GM18505 (cell line): ENCODE results near the gene CCL1.

Experiments used
- ATAC-seq: cut with Tn5 transposase; IDR thresholded peaks from one replicate; pipeline ENCODE4 v1.9.1; 2021; ENCODE audit not compliant: unreplicated experiment
- POLR2A ChIP-seq: IDR thresholded peaks from 4 replicates; pipeline ENCODE4 v1.6.1; 2011; ENCODE audit warnings: borderline replicate concordance; ENCODE audit not compliant: insufficient read depth, insufficient read length; ENCODE audit errors: extremely low read depth

The CCL1 gene

GRCh38 chr17:34390649-34391048 lies 27.6 kb upstream of the CCL1 start:
- no peak for ATAC-seq
- no peak for TF ChIP-seq POLR2A

GRCh38 chr17:34389126-34389750 lies 26.2 kb upstream of the CCL1 start:
- no peak for TF ChIP-seq POLR2A
- ATAC-seq: no peak

GRCh38 chr17:34387566-34387965 lies 24.5 kb upstream of the CCL1 start:
- TF ChIP-seq POLR2A: no peak

GRCh38 chr17:34386697-34387550 lies 23.9 kb upstream of the CCL1 start:
- no peak for TF ChIP-seq POLR2A
- ATAC-seq: no peak

More at GRCh38 chr17:34387566-34387965, 24.5 kb upstream of the CCL1 start:
- no peak for ATAC-seq

GRCh38 chr17:34386343-34386696 lies 23.3 kb upstream of the CCL1 start:
- no peak for ATAC-seq
- no peak for TF ChIP-seq POLR2A

- no peak for TF ChIP-seq POLR2A
- ATAC-seq: no peak
Observed at GRCh38 chr17:34384822-34385605, 22.0 kb upstream of the CCL1 start.

- no peak for TF ChIP-seq POLR2A
- ATAC-seq: no peak
Observed at GRCh38 chr17:34384271-34384670, 21.2 kb upstream of the CCL1 start.

GRCh38 chr17:34383216-34383615 lies 20.2 kb upstream of the CCL1 start:
- no peak for TF ChIP-seq POLR2A
- ATAC-seq: no peak

- no peak for ATAC-seq
- TF ChIP-seq POLR2A: no peak
Observed at GRCh38 chr17:34382621-34383124, 19.6 kb upstream of the CCL1 start.

GRCh38 chr17:34379868-34380267 lies 16.8 kb upstream of the CCL1 start:
- ATAC-seq: no peak
- no peak for TF ChIP-seq POLR2A

- ATAC-seq: peak; percentile 58
- no peak for TF ChIP-seq POLR2A
Observed at GRCh38 chr17:34378664-34379101, 15.7 kb upstream of the CCL1 start.

- no peak for ATAC-seq
- no peak for TF ChIP-seq POLR2A
Observed at GRCh38 chr17:34377078-34377823, 14.2 kb upstream of the CCL1 start.
